GM21515 (cell line): ENCODE measurements around the gene PGAP2.

Source experiments
- ATAC-seq: cut with Tn5 transposase; IDR thresholded peaks from one replicate; pipeline ENCODE4 v1.9.1; 2021; ENCODE audit not compliant: unreplicated experiment

PGAP2 gene

DNA sequence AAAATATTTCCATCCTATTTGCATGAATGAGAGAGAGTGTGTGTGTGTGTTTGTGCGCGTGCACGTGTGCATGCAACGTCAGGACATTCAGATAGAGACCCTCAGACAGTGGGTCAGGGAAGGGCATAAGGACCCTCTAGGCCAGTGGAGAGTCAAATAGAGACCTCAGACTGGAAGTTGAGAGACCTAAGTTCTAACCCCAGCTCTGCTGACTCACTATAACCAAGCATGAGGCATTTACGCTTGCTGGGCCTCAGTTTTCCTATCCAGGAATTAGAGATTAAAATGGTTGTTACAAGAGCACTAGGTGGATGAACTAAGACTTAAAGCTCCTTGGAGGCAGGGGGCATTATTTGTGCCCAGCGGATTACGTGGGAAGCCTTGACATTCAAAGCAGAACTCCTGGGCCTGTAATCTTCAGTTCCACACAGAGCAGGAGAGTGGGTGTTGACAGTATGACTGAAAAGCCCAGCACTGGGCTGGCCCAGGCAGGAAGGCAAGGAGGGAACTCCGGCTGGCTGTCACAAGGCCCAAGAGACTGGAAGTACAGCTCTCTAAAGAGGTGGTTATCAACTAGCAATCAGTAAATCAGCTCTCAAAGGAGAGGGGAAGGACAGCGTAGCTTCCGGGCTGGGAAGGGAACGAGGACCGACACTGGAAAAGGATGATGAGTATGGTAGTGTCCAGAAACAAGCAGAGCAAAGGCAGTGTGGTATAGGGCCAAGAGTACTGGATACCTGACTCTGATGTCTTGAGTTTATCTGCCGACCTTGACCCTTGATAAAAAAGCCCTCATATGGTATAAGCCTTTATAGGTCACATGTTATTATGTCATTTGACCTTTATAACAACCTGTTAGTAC, 23.2 kb downstream of the PGAP2 start:
- ATAC-seq, result no peak

DNA sequence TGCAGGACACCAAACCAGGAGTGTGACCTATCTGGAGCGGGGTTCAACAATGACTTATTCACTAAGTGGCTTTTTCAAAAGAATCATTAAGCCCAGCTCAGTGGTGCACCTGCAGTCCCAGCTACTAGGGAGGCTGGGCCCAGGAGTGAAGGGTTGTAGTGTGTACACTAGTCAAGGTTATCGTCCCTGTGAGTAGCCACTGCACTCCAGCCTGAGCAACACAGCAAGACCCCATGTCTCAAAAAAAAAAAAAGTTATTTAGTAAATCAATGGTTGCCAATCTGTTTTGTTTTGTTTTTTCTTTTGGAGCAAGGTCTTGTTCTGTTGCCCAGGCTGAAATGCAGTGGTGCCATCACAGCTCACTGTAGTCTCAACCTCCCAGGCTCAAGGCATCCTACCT, 24.5 kb downstream of the PGAP2 start:
- ATAC-seq, result no peak

DNA sequence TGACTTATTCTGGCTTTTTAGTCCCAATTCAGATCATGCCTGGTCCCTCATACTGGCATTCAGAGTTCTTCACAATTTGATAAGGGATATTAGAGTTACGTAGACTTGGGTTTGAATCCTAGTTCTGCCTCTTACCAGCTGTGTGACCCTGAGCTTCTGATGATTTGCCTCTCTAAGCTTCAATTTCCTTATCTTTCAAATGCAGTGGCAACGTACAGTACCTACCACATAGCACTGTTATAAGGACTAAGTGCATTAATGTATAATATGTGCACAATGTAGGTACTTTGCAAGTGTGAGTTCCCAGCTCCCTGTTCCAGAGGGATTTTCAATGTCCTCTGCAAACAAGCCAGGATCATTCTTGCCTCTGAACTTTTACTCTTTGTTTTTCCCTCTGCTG, 25.1 kb downstream of the PGAP2 start:
- ATAC-seq, result no peak

DNA sequence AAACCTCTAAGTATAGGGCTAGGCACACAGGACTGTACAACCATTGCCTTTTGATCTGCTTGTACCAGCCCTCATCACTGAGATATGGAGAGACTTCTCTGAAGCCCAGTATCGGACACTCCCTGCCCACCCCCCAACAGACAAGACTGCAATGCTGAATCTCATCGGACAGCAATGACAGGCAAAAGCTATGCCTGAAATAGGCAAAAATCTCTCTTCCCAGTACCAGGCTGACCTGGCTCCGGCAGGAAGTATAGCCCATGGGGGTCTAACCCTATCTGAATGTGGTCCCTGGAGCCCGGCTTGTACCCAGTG, 25.9 kb downstream of the PGAP2 start:
- no peak for ATAC-seq

DNA sequence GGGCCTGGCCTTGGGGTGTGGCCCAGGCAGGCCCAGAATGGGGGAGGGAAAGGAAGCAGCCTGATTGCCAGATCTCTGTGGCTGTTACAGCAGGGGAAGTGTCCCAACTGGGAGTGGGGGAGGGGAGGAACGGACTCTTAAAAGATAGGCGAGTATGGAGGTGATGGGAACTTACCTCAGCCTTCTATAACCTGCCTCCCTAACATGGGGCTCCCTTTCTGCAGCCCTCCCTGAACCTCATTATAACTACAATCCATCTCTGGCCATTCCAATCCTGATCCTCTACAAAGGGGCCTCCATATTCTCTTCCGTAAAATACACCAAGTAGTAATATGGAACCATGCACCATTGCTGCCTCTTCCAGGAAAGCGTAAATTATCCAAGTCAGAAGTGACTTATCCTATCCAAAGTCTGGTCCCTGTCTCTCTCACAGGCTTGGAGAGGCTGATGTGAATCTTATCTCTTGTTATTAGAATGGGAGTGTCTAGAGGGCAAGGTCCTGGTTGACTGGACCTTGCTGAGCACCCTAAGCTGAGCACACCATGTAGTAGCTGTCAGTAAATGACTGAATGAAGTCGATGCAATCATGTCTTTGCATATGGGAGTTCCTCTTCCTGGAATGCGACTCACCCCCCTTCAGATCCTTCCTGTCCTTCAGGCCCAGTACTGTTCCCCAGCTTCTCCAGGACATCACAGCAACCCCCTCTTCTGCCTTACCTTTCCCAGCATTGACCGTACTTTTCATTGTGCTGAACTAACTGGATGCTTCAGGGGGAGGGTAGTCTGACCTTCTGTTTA, 26.5 kb downstream of the PGAP2 start:
- no peak for ATAC-seq

DNA sequence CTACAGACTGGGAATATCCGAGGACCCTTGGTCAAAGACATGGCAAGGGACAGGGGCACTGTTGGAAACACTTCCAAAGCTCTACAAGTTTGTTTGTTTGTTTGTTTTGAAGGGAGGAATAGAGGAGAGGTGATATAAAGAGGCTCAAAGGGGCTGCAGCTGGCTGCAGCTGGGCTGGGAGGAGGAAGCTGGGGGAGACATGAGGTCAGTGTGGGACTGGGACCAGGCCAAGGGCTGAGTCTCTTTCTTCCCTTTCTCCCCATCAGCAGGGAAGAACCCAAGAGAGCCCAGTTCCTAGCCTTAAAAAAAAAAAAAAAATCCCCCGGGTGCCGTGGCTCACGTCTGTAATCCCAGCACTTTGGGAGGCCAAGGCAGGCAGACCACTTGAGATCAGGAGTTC, 27.4 kb downstream of the PGAP2 start:
- ATAC-seq, result no peak

DNA sequence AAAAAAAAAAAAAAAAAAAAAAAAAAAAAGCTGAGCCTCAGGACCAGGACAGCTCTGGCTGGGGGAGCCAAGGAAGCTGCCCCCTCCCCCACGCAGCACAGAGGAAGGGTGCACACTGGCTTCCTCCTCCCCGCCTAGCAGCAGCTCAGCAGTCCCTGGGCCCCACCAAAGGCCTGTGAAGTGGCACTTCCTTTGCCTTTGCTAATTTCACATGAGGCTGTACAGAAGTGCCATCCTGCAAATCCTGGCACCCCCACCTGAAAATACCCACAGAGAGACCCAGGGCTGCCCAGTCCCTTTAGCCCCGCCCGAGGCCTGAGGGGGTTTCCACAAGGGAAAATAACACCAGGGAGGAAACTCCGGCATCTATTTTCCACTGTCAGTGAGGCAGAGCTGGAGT, 28.5 kb downstream of the PGAP2 start:
- ATAC-seq, result no peak

DNA sequence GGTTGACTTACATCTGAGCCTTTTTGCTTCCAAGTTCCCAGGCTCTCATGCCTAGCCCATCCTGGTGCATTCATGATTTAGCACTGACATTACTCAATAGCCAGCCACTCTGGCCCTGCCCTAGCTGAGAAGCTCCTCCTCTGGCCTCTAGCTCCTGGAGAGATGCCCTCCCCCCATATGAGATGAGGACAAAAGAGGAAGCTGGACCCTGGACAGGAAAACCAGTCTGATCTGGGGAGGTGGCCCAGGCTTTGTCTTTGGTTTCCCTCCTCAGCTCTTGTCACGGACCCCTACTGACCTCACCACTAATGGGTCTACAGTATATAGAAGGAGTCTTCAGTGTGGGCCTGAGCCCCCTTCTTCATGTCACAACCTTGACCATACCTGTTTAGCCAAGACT, 29.4 kb downstream of the PGAP2 start:
- ATAC-seq, result no peak

DNA sequence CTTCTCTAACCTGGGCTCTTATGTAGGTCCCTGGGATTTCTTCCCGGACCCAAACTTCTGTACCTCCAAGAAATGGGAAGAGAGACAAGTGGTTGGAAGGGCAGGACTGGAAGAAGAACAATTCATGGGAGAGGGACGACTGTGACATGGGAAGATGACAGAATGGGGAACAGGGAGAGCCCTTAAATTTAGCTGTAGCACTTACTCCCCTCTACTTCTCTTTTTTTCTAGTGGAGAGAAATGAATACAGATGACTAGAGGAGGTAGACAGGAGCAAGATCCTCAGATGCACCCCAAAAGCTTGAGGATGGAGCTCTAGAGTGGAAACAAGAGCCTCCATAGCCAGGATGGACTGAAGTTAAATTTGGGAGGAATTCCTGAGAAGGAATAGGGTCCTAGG, 30.1 kb downstream of the PGAP2 start:
- no peak for ATAC-seq

DNA sequence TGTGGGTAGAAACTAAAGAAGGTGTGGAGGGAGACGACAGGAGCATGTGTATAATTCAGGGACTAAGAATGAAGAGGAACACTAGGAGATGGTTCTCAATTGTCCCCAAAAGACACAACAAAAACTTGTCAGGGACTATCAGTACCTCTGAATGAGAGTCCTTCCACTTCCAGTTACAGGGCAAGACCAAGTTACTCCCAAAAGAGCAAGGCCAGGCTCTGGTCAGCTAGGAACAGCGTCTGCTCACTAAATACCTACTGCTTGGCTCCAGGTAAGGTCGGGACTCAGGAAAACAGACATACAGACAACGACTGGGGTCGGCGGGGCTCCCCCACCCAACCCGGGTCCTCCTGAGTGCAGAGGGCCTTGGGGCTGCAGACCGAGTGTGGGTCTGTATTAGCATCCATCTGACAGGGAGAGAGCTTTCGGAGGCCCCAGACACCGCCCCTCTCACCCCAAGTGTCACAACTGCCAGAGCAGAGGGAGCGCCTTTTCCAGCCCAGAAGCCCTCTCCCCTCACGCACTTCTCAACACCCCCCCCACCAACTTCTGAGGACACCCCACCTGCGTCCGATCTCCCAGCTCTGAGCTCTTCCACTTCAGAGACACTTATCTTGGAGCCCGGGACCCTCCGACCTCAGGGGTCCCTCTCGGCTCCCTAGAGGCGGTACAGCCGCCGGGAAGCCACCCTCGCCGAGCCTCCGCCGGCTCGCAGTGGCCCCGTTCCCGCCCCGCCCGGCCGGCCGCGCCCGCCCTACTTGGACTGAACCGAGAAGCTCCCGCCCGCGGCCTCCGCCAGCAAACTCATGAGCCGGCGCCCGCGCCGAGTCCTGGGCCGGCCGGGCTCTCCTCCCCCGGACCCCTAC, 31.9 kb downstream of the PGAP2 start:
- ATAC-seq, result no peak

DNA sequence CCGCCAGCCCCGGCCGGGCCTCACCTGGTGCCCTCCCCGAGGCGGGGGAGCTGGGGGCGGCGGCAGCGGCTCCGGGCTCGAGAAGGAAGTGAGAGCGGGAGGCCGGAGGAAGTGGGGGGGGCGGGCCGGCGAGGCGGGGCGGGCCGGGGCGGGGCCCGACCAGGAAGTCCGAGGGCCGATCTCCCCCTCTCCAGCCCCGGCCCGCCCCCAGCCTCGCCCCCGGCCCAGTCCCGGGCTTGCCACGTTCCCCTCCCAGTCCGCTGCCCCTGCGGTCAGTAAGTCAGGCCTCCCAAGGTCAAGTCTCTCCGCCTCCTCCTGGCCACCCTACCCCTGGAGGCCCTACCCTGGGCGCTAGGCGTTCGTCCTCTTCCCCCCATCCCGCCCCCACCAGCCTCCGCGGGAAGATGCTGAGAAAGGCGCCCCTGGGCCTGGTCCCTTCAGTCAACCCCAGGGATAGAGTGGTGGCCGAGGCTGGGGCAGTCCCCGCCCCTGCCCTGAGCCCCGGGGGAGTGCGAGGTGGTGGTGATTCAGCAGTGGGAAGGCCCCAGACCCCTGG, 32.6 kb downstream of the PGAP2 start, which contains the start of gene RHOG:
RHOG (minus strand) TSS at position 90 of the 556 bp plus-strand sequence. CDS start 12,821 bp downstream, outside the sequence.
- ATAC-seq, result peak; percentile 41

DNA sequence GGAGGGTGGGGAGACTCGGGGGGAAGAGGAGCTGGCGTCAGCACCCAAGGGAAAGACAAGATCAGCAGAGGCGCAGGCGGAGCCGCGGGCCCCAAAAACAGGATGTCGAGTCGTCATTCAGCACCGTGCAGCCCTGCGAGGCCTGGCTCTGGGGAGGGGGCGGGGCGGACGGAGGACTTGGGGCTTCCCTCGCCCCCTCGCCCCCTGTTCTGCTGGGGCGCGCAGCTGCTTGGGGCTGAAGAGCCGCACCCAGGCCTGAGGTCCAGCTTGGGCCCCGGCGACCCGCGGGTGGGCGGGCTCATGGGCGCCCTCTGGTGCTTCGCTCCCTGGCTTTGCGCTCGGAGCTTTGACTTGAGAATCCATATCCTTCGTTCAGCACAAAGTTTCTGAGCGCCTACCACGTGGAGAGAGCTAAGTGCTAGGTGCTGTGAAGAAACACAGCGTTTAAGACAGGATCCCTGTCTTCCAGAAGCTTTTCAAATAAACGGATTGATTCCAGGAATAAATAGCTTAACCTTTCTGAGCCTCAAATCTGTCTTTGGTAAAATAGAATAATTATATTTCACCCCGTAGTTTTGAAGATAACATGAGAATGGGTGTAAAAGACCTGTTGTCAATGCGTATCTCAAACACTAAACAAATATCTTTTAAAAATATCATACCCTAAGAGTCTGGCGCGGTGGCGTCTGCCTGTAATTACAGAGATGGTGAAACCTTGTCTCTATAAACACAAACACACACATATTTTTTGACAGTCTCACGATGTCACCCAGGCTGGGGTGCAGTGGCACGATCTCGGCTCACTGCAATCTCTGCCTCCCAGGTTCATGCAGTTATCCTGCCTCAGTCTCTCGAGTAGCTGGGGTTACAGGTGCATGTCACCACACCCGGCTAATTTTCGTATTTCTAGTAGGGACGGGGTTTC, 33.3 kb downstream of the PGAP2 start:
- peak; percentile 51 for ATAC-seq

DNA sequence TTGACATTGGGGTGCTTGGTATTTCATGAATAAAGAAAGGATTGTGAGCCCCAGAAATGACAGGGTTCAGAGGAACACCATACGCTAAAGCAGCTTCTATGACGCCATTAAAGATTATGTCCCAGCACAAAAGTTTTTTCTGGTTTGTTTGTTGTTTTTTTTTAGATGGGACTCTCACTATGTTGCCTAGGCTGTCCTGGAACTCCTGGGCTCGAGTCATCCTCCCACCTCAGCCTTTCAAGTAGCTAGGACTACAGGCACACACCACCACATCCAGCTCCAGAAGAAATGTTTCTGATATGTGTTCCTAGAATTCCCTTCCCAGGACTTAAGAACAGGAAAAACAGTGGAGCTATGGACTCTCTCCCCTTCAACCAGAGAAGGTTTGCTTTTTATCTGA, 35.0 kb downstream of the PGAP2 start:
- no peak for ATAC-seq

DNA sequence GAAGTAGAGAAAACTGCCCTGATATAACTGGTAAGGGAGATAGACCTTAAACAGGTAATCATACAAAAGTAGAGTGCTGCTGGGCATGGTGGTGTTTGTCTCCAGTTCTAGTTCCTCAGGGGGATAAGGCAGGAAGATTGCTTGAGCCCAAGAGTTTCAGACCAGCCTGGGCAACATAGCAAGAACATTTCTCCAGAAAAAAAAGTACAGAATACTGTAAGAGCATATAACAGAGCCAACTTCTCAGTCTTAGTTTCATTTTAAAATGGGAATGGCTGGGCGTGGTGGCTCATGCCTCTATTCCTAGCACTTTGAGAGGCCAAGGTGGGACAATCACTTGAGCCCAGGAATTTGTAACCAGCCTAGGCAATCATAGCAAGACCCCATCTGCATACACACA, 36.9 kb downstream of the PGAP2 start:
- ATAC-seq, result no peak

DNA sequence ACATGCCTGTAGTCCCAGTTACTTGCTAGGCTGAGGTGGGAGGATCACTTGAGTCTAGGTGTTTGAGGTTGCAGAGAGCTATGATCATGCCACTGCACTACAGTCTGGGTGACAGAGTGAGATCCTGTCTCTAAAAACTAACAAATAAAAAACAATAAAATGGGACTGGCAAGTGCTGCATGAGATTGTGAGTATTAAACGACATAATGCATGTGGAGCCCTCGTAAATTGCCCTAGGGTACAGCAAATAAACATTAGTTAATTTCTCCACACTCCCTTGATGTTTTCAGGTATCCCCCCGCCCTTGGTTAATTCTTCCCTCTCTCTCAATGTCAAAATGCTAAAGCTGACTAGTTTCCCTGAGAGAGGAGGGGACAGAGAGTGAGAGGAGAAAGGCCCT, 37.3 kb downstream of the PGAP2 start:
- no peak for ATAC-seq

DNA sequence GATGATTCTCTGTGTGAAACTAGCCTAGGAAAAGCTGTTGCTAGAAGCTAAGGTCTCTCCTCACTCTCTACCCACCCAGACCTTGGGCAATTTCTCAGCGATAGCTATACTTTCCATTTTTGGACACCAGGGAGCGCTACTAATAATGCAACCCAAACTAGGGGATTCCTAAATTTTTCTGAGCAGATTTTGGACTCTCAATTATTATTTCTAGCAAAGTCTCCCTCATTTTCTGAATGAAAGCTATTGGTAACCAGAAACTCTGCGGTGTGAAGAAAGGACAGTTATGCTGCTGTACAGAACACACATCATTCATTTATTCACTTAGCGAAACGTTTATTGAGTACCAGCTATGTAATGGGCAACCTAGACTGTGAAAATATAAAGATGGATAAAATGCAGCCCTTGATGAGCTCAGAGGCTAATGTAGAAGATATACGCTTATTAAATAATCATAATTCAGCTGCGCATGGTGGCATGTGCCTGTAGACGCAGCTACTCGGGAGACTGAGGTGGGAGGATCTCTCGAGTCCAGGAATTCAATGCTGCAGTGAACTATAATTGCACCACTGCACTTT, 41.0 kb downstream of the PGAP2 start:
- ATAC-seq, result no peak

DNA sequence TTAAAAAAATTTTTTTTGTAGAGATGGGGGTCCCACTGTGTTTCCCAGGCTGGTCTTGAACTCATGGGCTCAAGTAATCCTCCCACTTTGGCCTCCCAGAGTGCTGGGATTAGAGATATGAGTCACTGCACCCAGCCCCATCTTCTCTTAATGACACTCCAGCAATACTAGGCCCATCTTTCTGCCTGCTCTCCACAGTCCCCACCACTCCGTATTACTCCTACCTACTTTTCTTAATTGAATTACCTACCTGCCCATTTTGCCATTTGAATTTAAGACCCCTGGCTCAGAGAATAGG, 45.1 kb downstream of the PGAP2 start:
- no peak for ATAC-seq

DNA sequence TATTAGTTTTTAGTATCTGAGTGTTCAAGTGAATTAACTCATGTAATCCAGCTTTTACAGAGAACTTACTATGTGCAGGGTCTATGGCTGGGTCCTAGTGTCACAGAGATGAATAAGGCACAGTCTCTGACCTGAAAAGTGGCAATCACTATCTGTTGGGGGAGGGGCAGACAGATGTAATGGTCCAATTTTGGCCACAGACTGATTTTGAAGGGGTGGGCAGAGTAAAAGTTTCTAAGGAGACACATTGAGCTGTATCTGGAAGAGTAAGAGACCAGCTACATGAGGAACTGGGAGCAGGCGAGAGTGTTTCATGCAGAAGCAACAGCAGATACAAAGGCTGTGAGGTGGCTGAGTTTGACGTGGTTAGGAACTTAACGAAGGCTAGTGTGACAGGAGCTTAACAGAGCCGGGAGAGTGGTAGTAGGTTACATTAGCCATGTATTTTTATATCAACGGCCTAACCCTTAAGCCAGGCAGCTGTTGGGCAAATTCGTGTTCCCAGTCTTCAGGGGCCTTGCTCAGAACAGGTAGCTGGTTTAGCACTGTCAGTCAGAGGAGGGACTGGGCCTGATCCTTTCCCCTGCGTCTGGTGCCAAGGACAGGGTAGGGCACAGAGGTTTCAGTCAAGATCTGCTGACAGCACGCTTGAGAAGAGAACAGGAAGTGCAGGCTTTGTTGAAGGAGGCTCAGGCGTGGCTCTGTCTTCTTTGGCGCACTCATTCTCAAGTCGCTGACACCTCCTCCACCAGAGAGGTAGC, 45.7 kb downstream of the PGAP2 start:
- ATAC-seq, result peak; percentile 34

DNA sequence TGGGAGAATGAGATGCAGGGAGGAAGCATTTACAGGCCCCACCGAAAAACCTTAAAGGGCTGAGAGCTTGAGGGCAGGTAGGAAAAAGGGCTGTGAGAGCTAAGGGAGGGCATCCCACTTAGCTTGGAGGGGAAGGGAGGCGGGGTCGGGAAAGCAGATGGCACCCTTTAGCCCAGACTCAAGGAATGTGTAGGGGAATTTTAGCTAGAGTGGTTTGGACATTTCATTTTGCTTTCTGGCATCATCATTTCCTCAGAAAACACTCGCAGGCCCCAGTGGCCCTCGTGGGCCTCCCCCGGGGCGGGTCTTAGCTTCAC, 46.3 kb downstream of the PGAP2 start:
- ATAC-seq, result no peak
